Keratinocyte (primary cell): ENCODE measurements around the gene CDKN1C. TPM values are rescaled to one million over a fixed set of nuclear protein-coding genes. Genes with fewer than 3 reads are reported as not detected.
A peak's percentile ranks its signal among the peaks of the same experiment; 100 is the strongest.

Experiments
- DNase-seq: peaks from one replicate; pipeline ENCODE4 v3.0.0-alpha.2; 2011; ENCODE audit warnings: low read depth, missing footprints, low spot score
- FAIRE-seq: peaks from 2 replicates; lab custom pipeline; 2011; peaks lifted over from hg19 to GRCh38; lab: Jason Lieb, UNC
- H2AFZ ChIP-seq: 2 replicates; pipeline ENCODE4 v1.6.0; 2012; ENCODE audit warnings: low read length, control low read depth, inconsistent platforms; ENCODE audit not compliant: control insufficient read depth
- H3K27ac ChIP-seq: 2 replicates; pipeline ENCODE4 v1.5.1; 2011; ENCODE audit warnings: low read length; ENCODE audit not compliant: control insufficient read depth, insufficient read depth
- H3K27me3 ChIP-seq: 3 replicates; pipeline ENCODE4 v1.6.0; 2011; ENCODE audit warnings: low read length; ENCODE audit not compliant: control insufficient read depth, insufficient read depth; ENCODE audit errors: extremely low read depth
- H3K36me3 ChIP-seq, 2 experiments: 2 replicates in 1 of 2; 3 replicates in 1 of 2; pipeline ENCODE4 v1.5.1; 2011; ENCODE audit warnings: low read length in 2 of 2, mild to moderate bottlenecking in 1 of 2; ENCODE audit not compliant: control insufficient read depth in 2 of 2, insufficient read depth in 2 of 2; ENCODE audit errors: extremely low read depth in 1 of 2
- H3K4me1 ChIP-seq: 3 replicates; pipeline ENCODE4 v1.5.1; 2011; ENCODE audit warnings: low read length; ENCODE audit not compliant: control insufficient read depth, insufficient read depth; ENCODE audit errors: extremely low read depth
- H3K4me2 ChIP-seq: 3 replicates; pipeline ENCODE4 v1.6.0; 2011; ENCODE audit warnings: low read depth, low read length; ENCODE audit not compliant: control insufficient read depth, insufficient read depth; ENCODE audit errors: extremely low read depth
- H3K4me3 ChIP-seq, 3 experiments: fragments of 200-600 bp in 1 of 3; sonication (generic) in 1 of 3; 2 replicates in 2 of 3; 3 replicates in 1 of 3; pipeline ENCODE4 v1.5.1; 2011 to 2016; ENCODE audit warnings: low read length in 3 of 3, mild to moderate bottlenecking in 3 of 3, control low read depth in 2 of 3, inconsistent platforms in 1 of 3, low read depth in 1 of 3, mixed read lengths in 1 of 3, mixed run types in 1 of 3, moderate library complexity in 1 of 3; ENCODE audit not compliant: control insufficient read depth in 2 of 3, insufficient read depth in 2 of 3; ENCODE audit errors: extremely low read depth in 1 of 3
- H3K79me2 ChIP-seq: 2 replicates; pipeline ENCODE4 v1.6.0; 2012; ENCODE audit warnings: low read length; ENCODE audit not compliant: control insufficient read depth, insufficient read depth
- H3K9ac ChIP-seq: 3 replicates; pipeline ENCODE4 v1.6.0; 2011; ENCODE audit warnings: low read length; ENCODE audit not compliant: control insufficient read depth, insufficient read depth; ENCODE audit errors: extremely low read depth
- H3K9me1 ChIP-seq: 3 replicates; pipeline ENCODE4 v1.6.0; 2011; ENCODE audit warnings: low read length; ENCODE audit not compliant: control insufficient read depth, insufficient read depth; ENCODE audit errors: extremely low read depth
- H3K9me3 ChIP-seq: 2 replicates; pipeline ENCODE4 v1.5.1; 2012; ENCODE audit warnings: low read depth, low read length; ENCODE audit not compliant: control insufficient read depth
- H4K20me1 ChIP-seq: 3 replicates; pipeline ENCODE4 v1.6.0; 2011; ENCODE audit warnings: low read length; ENCODE audit not compliant: control insufficient read depth, insufficient read depth; ENCODE audit errors: extremely low read depth
- CTCF ChIP-seq, 3 experiments: IDR thresholded peaks in 1 of 3; conservative IDR thresholded peaks in 1 of 3; optimal IDR thresholded peaks in 1 of 3; 2 replicates in 2 of 3; 3 replicates in 1 of 3; pipeline versions ENCODE3 to v1.5.1; 2011; ENCODE audit warnings: low read length in 3 of 3, mild to moderate bottlenecking in 3 of 3, moderate library complexity in 2 of 3, control low read depth in 1 of 3, inconsistent platforms in 1 of 3; ENCODE audit not compliant: insufficient read depth in 2 of 3; ENCODE audit errors: extremely low read depth in 1 of 3
- EZH2 ChIP-seq: IDR thresholded peaks from one replicate; pipeline ENCODE4 v1.6.1; 2012; ENCODE audit warnings: inconsistent platforms, mild to moderate bottlenecking, low read length, moderate library complexity
- dilution Hi-C: fragments of 300-500 bp; cut with MboI; formaldehyde crosslinking; loops from one replicate; pipeline ENCODE4 v1.7.0; 2020; ENCODE audit warnings: low sequenced_read_pairs; ENCODE audit not compliant: extremely low pct_ligation_motif_present
- polyA plus RNA-seq, 5 experiments: library from polyadenylated mRNA; depleted of rRNA in 3 of 5; stranded (reverse) in 3 of 5; stranded (forward) in 1 of 5; unstranded in 1 of 5; fragments of >200 nt; gene quantifications; 1 replicate in 1 of 5; 2 replicates in 3 of 5; 3 replicates in 1 of 5; pipeline versions ENCODE4 v1.2.1 to v1.2.3, GENCODE V29; 2011 to 2012; ENCODE audit warnings: missing spikeins in 2 of 5, low read depth in 1 of 5, low replicate concordance in 1 of 5

The CDKN1C gene
- polyA plus RNA-seq, 1 donor (not counting 4 experiments of a cell fraction or from before 2014, with no cell fraction given): 0.37 TPM

GRCh38 chr11:2886191-2886894 is 768 bp upstream of the CDKN1C start:
- dilution Hi-C loops: no loop called here
- Histone ChIP-seq H3K9ac (no peak overlapping the region), H4K20me1 (peaks cover 2% of the 10 kb centered on the region), H3K36me3 (no peaks in the 10 kb centered on the region), H2AFZ (no peak overlapping the region), H3K27ac (no peak overlapping the region), H3K9me3 (no peaks in the 10 kb centered on the region), H3K9me1 (no peaks in the 10 kb centered on the region), H3K4me3 (no peak overlapping the region), H3K79me2 (no peaks in the 10 kb centered on the region), H3K4me1 (peaks cover 14% of the 10 kb centered on the region), H3K27me3 (peaks cover 44% of the 10 kb centered on the region), H3K4me2 (no peak overlapping the region)
- TF ChIP-seq EZH2: no peak
- no peak for TF ChIP-seq CTCF (optimal IDR thresholded peaks at IDR 0.05 in 1 of 3, IDR thresholded peaks at IDR 0.05 in 1 of 3, conservative IDR thresholded peaks at IDR 0.05 in 1 of 3; ENCODE audit: extremely low read depth in 1 of 3, insufficient read depth in 2 of 3, low read length in 3 of 3)
- DNase-seq (no peak), FAIRE-seq (no peak)

GRCh38 chr11:2885017-2885677 is 428 bp downstream of the CDKN1C start:
- dilution Hi-C loops: no loop called here
- Histone ChIP-seq H2AFZ (peak overlapping the region; percentile 68), H3K27ac (no peak overlapping the region), H3K4me2 (peak overlapping the region; percentile 84), H3K4me1 (peaks cover 6% of the 10 kb centered on the region), H3K9ac (no peak overlapping the region), H3K36me3 (no peaks in the 10 kb centered on the region), H3K4me3 (peak overlapping the region; percentile 42 to 64 (median 57)), H3K9me3 (no peaks in the 10 kb centered on the region), H3K9me1 (no peaks in the 10 kb centered on the region), H3K27me3 (peaks cover 54% of the 10 kb centered on the region), H3K79me2 (no peaks in the 10 kb centered on the region), H4K20me1 (peaks cover 2% of the 10 kb centered on the region)
- no peak for FAIRE-seq
- TF ChIP-seq CTCF (optimal IDR thresholded peaks at IDR 0.05 in 1 of 3, IDR thresholded peaks at IDR 0.05 in 1 of 3, conservative IDR thresholded peaks at IDR 0.05 in 1 of 3; ENCODE audit: extremely low read depth in 1 of 3, insufficient read depth in 2 of 3, low read length in 3 of 3): peak in 2 of 3 experiments; percentile 46 to 51
- TF ChIP-seq EZH2: peak; percentile 100
- DNase-seq: no peak
